Endodermal cell (in vitro differentiated cells): ENCODE data around the gene GNA12. TPM values are rescaled to one million over a fixed set of nuclear protein-coding genes. Genes with fewer than 3 reads are reported as not detected.

Experiments used
- DNase-seq: peaks from one replicate; pipeline ENCODE4 v3.0.0-alpha.2; 2017
- H3K27ac ChIP-seq: 2 replicates; pipeline ENCODE4 v1.5.1; 2013; ENCODE audit warnings: mild to moderate bottlenecking, low read depth, low read length, moderate library complexity
- H3K27me3 ChIP-seq: 2 replicates; pipeline ENCODE4 v1.6.1; 2013; ENCODE audit warnings: mild to moderate bottlenecking, low read length, moderate library complexity; ENCODE audit not compliant: insufficient read depth, control insufficient read depth, poor library complexity, severe bottlenecking
- H3K36me3 ChIP-seq: 2 replicates; pipeline ENCODE4 v1.7.0; 2013; ENCODE audit warnings: mild to moderate bottlenecking, low read length, moderate library complexity; ENCODE audit not compliant: control insufficient read depth, insufficient read depth
- H3K4me1 ChIP-seq: one replicate; pipeline ENCODE4 v1.7.0; 2013; ENCODE audit warnings: low read length; ENCODE audit not compliant: control insufficient read depth, insufficient read depth
- H3K4me3 ChIP-seq: 2 replicates; pipeline ENCODE4 v1.5.1; 2013; ENCODE audit warnings: mild to moderate bottlenecking, low read length, moderate library complexity
- H3K9ac ChIP-seq: 2 replicates; pipeline ENCODE4 v1.6.1; 2013; ENCODE audit warnings: mild to moderate bottlenecking, low read length, moderate library complexity; ENCODE audit not compliant: poor library complexity, severe bottlenecking; ENCODE audit errors: extremely low read depth
- H3K9me3 ChIP-seq: 2 replicates; pipeline ENCODE4 v1.6.1; 2013; ENCODE audit warnings: mild to moderate bottlenecking, low read length, moderate library complexity; ENCODE audit not compliant: control insufficient read depth
- H3K27ac Mint-ChIP-seq: 2 replicates; pipeline ENCODE4 v1.8.0; 2020; ENCODE audit warnings: mixed read lengths
- H3K27me3 Mint-ChIP-seq: 2 replicates; pipeline ENCODE4 v1.8.0; 2021; ENCODE audit warnings: mild to moderate bottlenecking, mixed read lengths; ENCODE audit not compliant: insufficient read depth
- H3K36me3 Mint-ChIP-seq: 2 replicates; pipeline ENCODE4 v1.8.0; 2020; ENCODE audit warnings: low read depth, mixed read lengths
- H3K4me1 Mint-ChIP-seq: 2 replicates; pipeline ENCODE4 v1.8.0; 2020; ENCODE audit warnings: mixed read lengths
- H3K4me3 Mint-ChIP-seq: 2 replicates; pipeline ENCODE4 v1.8.0; 2020; ENCODE audit warnings: mild to moderate bottlenecking, moderate library complexity, mixed read lengths
- H3K9me3 Mint-ChIP-seq: 2 replicates; pipeline ENCODE4 v1.8.0; 2020; ENCODE audit warnings: mild to moderate bottlenecking, mixed read lengths
- WGBS, 2 experiments: methylation state at CpG; one replicate each; pipeline versions ENCODE4 v1.1.5 to v1.1.7; 2013; ENCODE audit warnings: missing lambda C conversion rate in 2 of 2, mixed read lengths in 1 of 2; ENCODE audit not compliant: insufficient coverage in 1 of 2, insufficient read length in 1 of 2; 5-methylcytosine and 5-hydroxymethylcytosine counted together
- total RNA-seq, 2 donors: library from RNA; stranded (reverse); fragmentation: NEBNext Ultra II Directional in 1 of 2; extraction: Animal tissue kit (Norgen Biotek cat#: 25700) in 1 of 2; gene quantifications; 2 replicates in 1 of 2; 3 replicates in 1 of 2; pipeline ENCODE4 v1.2.1, GENCODE V29; 2021
- TF ChIP-seq, protein P1 (sequence below): fragments of 200-600 bp; sonication (generic); conservative IDR thresholded peaks from 2 replicates; pipeline ENCODE4 v1.5.0; 2021; ENCODE audit warnings: antibody characterized with exemption, mild to moderate bottlenecking

The GNA12 gene
- total RNA-seq, 2 donors from 2014 or later = 55.0 to 64.7 TPM

DNA sequence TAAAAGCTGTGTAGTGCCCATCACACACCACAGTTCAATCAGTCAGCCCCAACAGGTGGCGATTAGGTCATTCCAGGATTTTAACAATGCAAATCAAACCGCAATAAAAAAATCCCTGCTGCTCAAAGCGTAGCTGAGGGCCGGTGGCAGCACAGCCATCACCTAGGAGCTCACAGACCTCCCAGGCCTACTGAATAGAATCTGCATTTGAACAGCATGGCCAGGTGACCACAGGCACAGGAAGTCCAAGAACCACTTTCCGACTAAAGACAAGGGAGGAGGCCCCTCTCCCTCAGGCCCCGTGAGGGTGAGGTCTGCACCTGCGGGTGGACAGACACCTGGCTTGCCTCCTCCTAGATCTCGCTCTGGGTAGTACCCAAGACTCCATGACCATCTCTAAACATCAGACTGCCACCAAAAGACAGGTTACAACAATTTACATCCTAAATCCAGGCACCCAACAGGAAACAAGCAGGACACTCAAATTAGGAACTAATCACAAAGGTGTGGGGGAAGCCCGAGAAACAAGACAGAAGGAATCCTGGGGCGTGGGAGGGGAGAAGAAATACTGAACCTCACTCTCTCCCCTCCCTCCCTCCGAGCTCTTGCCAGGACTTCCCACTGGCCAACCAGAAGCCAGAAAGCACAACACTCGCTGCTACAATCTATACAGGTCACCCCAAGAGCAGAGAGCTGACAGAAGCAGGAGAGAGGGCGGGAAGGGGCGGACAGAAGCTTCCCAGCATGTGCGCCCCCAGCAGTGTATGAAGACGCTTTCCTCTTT, 19.2 kb downstream of the GNA12 start:
- Mint-ChIP-seq H3K4me1 (peaks cover 51% of the 10 kb centered on the region), H3K9me3 (no peaks in the 10 kb centered on the region), H3K4me3 (no peak overlapping the region), H3K36me3 (peaks cover 19% of the 10 kb centered on the region), H3K27ac (peak overlapping the region; percentile 88), H3K27me3 (no peaks in the 10 kb centered on the region)
- WGBS, 2 experiments = 59 to 63% methylated on average over 11 to 16 of the region's 16 CpGs
- peak; percentile 79 for DNase-seq
- H3K27ac ChIP-seq = peak overlapping the region; percentile 57
- H3K4me1 ChIP-seq = peaks cover 3% of the 10 kb centered on the region
- H3K4me3 ChIP-seq = no peak overlapping the region
- no peaks in the 10 kb centered on the region for H3K9me3 ChIP-seq
- no peaks in the 10 kb centered on the region for H3K27me3 ChIP-seq
- peaks cover 22% of the 10 kb centered on the region for H3K36me3 ChIP-seq
- no peak overlapping the region for H3K9ac ChIP-seq
- TF ChIP-seq, protein P1, sequence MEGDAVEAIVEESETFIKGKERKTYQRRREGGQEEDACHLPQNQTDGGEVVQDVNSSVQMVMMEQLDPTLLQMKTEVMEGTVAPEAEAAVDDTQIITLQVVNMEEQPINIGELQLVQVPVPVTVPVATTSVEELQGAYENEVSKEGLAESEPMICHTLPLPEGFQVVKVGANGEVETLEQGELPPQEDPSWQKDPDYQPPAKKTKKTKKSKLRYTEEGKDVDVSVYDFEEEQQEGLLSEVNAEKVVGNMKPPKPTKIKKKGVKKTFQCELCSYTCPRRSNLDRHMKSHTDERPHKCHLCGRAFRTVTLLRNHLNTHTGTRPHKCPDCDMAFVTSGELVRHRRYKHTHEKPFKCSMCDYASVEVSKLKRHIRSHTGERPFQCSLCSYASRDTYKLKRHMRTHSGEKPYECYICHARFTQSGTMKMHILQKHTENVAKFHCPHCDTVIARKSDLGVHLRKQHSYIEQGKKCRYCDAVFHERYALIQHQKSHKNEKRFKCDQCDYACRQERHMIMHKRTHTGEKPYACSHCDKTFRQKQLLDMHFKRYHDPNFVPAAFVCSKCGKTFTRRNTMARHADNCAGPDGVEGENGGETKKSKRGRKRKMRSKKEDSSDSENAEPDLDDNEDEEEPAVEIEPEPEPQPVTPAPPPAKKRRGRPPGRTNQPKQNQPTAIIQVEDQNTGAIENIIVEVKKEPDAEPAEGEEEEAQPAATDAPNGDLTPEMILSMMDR = no peak

DNA sequence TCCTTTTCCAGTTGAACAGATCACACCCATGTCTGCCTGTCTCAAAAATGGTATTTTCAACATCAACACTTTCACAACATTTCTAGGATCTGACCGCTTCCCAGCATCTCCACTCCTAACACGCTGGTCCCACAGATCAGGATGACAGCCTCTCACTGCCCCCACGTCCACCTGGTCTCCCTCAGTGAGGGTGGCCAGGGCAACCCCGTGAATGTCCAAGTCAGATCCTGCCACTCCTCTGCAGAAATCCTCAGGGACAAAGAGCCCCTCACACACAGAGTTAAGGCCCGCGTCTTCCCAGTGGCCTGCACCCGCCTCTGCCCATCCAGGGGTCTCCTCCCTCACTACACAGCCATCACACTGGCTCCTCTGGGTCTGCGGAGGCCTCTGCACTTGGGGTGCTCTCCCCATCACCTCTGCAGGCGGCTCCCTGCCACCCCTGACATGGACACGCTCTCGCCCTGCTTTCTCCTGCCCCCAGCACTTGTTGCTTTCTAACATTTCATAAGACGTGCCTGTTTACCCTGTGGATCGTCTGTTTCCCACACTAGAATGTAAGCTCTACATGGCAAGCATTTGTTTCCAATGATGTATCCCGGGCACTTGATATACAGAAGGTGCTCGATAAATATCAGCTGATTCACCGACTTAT, 20.0 kb downstream of the GNA12 start:
- no peak for DNase-seq
- H3K9ac ChIP-seq = no peak overlapping the region
- Mint-ChIP-seq H3K36me3 (peaks cover 18% of the 10 kb centered on the region), H3K4me3 (no peak overlapping the region), H3K9me3 (no peaks in the 10 kb centered on the region), H3K4me1 (peaks cover 58% of the 10 kb centered on the region), H3K27me3 (no peaks in the 10 kb centered on the region), H3K27ac (peak overlapping the region; percentile 88)
- TF ChIP-seq, protein P1 = no peak
- 80 to 83% methylated on average over 12 to 16 of the region's 16 CpGs for WGBS, 2 experiments
- no peaks in the 10 kb centered on the region for H3K9me3 ChIP-seq
- H3K27ac ChIP-seq = peak overlapping the region; percentile 29
- peaks cover 18% of the 10 kb centered on the region for H3K36me3 ChIP-seq
- no peaks in the 10 kb centered on the region for H3K27me3 ChIP-seq
- H3K4me3 ChIP-seq = no peak overlapping the region
- peaks cover 3% of the 10 kb centered on the region for H3K4me1 ChIP-seq

GRCh38 chr7:2823130-2823529, 21.0 kb downstream of the GNA12 start:
- H3K9me3 ChIP-seq = no peaks in the 10 kb centered on the region
- Mint-ChIP-seq H3K27ac (peak overlapping the region; percentile 49), H3K9me3 (no peaks in the 10 kb centered on the region), H3K4me1 (peaks cover 59% of the 10 kb centered on the region), H3K36me3 (peaks cover 15% of the 10 kb centered on the region), H3K4me3 (no peak overlapping the region), H3K27me3 (no peaks in the 10 kb centered on the region)
- 91 to 93% methylated on average over 3 to 5 of the region's 5 CpGs for WGBS, 2 experiments
- H3K4me1 ChIP-seq = peaks cover 3% of the 10 kb centered on the region
- peaks cover 19% of the 10 kb centered on the region for H3K36me3 ChIP-seq
- DNase-seq = peak; percentile 35
- no peak overlapping the region for H3K9ac ChIP-seq
- no peak overlapping the region for H3K4me3 ChIP-seq
- TF ChIP-seq, protein P1 = no peak
- no peak overlapping the region for H3K27ac ChIP-seq
- no peaks in the 10 kb centered on the region for H3K27me3 ChIP-seq
